Measurements from ENCODE around the gene TXLNA. TPM values are rescaled to one million over a fixed set of nuclear protein-coding genes. Genes with fewer than 3 reads are reported as not detected.

Gene TXLNA
- total RNA-seq, 1 donor from 2014 or later: 47.5 TPM

- Histone ChIP-seq H3K4me1 (peaks cover 17% of the 10 kb centered on the region), H3K27me3 (no peaks in the 10 kb centered on the region), H3K9me3 (no peaks in the 10 kb centered on the region), H3K27ac (peak overlapping the region; percentile 79), H3K4me3 (peak overlapping the region; percentile 79), H3K36me3 (no peaks in the 10 kb centered on the region)
- intact Hi-C loops (cut with DNase I): loop anchor here (10.0 kb wide), 1 partner anchor 54 kb away; the partner anchor contains the start of gene HDAC1
- ATAC-seq (peak; percentile 80), DNase-seq (peak; percentile 83)
- TF ChIP-seq CTCF (IDR thresholded peaks at IDR 0.05): peak; percentile 38
These were observed 60.9 kb downstream of the TXLNA start for GRCh38 chr1:32240140-32240951.

GRCh38 chr1:32241001-32241763 lies 61.7 kb downstream of the TXLNA start:
- intact Hi-C loops (cut with DNase I): loop anchor here (10.0 kb wide), 1 partner anchor 54 kb away; the partner anchor contains the start of gene HDAC1

GRCh38 chr1:32242341-32242851 lies 62.9 kb downstream of the TXLNA start:
- Histone ChIP-seq H3K36me3 (no peaks in the 10 kb centered on the region), H3K4me1 (peaks cover 30% of the 10 kb centered on the region), H3K27me3 (no peaks in the 10 kb centered on the region), H3K4me3 (peak overlapping the region; percentile 12), H3K27ac (peak overlapping the region; percentile 1), H3K9me3 (no peaks in the 10 kb centered on the region)
- ATAC-seq (peak; percentile 9), DNase-seq (no peak)
- TF ChIP-seq CTCF (IDR thresholded peaks at IDR 0.05): no peak
- intact Hi-C loops (cut with DNase I): loop anchor here (10.0 kb wide), 1 partner anchor 52 kb away; the partner anchor contains the start of gene HDAC1

More at GRCh38 chr1:32241001-32241763, 61.7 kb downstream of the TXLNA start:
- Histone ChIP-seq H3K27ac (peak overlapping the region; percentile 79), H3K4me1 (peaks cover 26% of the 10 kb centered on the region), H3K36me3 (no peaks in the 10 kb centered on the region), H3K4me3 (peak overlapping the region; percentile 79), H3K27me3 (no peaks in the 10 kb centered on the region), H3K9me3 (no peaks in the 10 kb centered on the region)
- DNase-seq (peak; percentile 81), ATAC-seq (peak; percentile 70)
- no peak for TF ChIP-seq CTCF (IDR thresholded peaks at IDR 0.05)

- Histone ChIP-seq H3K9me3 (no peaks in the 10 kb centered on the region), H3K36me3 (no peaks in the 10 kb centered on the region), H3K27ac (peak within 1 kb of the TSS; percentile 75), H3K4me3 (peak within 1 kb of the TSS; percentile 41), H3K4me1 (peaks cover 48% of the 10 kb centered on the region), H3K27me3 (no peaks in the 10 kb centered on the region)
- DNase-seq (no peak), ATAC-seq (peak; percentile 51)
- intact Hi-C loops (cut with DNase I): loop anchor here (10.0 kb wide), 1 partner anchor 48 kb away; the partner anchor contains the start of gene HDAC1
- no peak for TF ChIP-seq CTCF (IDR thresholded peaks at IDR 0.05)
These were observed 67.4 kb downstream of the TXLNA start, which contains the start of gene FAM167B for GRCh38 chr1:32246888-32247273. Gene FAM167B (plus strand): TSS chr1:32247222. CDS start chr1:32247422, 200 bp downstream.

GRCh38 chr1:32247452-32247851 lies 68.0 kb downstream of the TXLNA start:
- Histone ChIP-seq H3K36me3 (no peaks in the 10 kb centered on the region), H3K4me3 (peak overlapping the region; percentile 41), H3K9me3 (no peaks in the 10 kb centered on the region), H3K4me1 (peaks cover 48% of the 10 kb centered on the region), H3K27me3 (no peaks in the 10 kb centered on the region), H3K27ac (peak overlapping the region; percentile 75)
- no peak for ATAC-seq
- no peak for DNase-seq
- intact Hi-C loops (cut with DNase I): loop anchor here (10.0 kb wide), 1 partner anchor 47 kb away; the partner anchor contains the start of gene HDAC1
- no peak for TF ChIP-seq CTCF (IDR thresholded peaks at IDR 0.05)

Measured in upper lobe of right lung (tissue), 1 donor.